HepG2 (cell line): Measurements from ENCODE around the gene SEPTIN3. TPM values are rescaled to one million over a fixed set of nuclear protein-coding genes. Genes with fewer than 3 reads are reported as not detected.

Source experiments
- ATAC-seq: fragments of 200-7000 bp; cut with Tn5 transposase; 3 replicates; pipeline ENCODE4 v1.9.1; 2020; ENCODE audit warnings: mild to moderate bottlenecking, moderate library complexity
- BruUV-seq: library from RNA; stranded (reverse); fragments of 400-500 nt; replicated peaks from 2 replicates; lab custom pipeline; 2021; lab: Mats Ljungman, UMichigan
- CTCF ChIA-PET: fragments of 300-600 bp; formaldehyde crosslinking; extraction: SDS; loops from one replicate; lab custom pipeline; 2021; ENCODE audit warnings: low total read pairs, inconsistent platforms, low intra/inter-chr PET ratio; lab: Yijun Ruan, JAX
- POLR2A ChIA-PET: fragments of 350-600 bp; sonication (Branson Sonifier 250); formaldehyde crosslinking; loops from one replicate; lab custom pipeline; 2020; ENCODE audit warnings: antibody characterized with exemption, inconsistent platforms; lab: Yijun Ruan, JAX
- DNase-seq: peaks from one replicate; pipeline ENCODE4 v3.0.0-alpha.2; 2015; ENCODE audit warnings: low spot score
- FAIRE-seq: peaks from 3 replicates; lab custom pipeline; 2011; peaks lifted over from hg19 to GRCh38; lab: Jason Lieb, UNC
- H2AFZ ChIP-seq: one replicate; pipeline ENCODE4 v1.6.1; 2011; ENCODE audit warnings: low read length, inconsistent platforms
- H3K27ac ChIP-seq: fragments of 300-600 bp; 3 replicates; pipeline ENCODE4 v1.8.0; 2011; ENCODE audit warnings: mixed run types, mild to moderate bottlenecking, mixed read lengths, low read length, inconsistent platforms; ENCODE audit not compliant: insufficient read depth; ENCODE audit errors: extremely low read length
- H3K27me3 ChIP-seq, 2 experiments: fragments of 200-600 bp in 1 of 2; 2 replicates in 1 of 2; 3 replicates in 1 of 2; pipeline versions ENCODE4 v1.6.0 to v1.8.0; 2011; ENCODE audit warnings: low read length in 2 of 2, mild to moderate bottlenecking in 2 of 2, moderate library complexity in 2 of 2, inconsistent platforms in 1 of 2; ENCODE audit not compliant: insufficient read depth in 2 of 2, control insufficient read depth in 1 of 2
- H3K36me3 ChIP-seq, 2 experiments: fragments of 200-600 bp in 1 of 2; replicated peaks in 1 of 2; 2 replicates in 1 of 2; 3 replicates in 1 of 2; pipeline versions ENCODE4 v1.5.1 to v1.8.0; 2011; ENCODE audit warnings: low read length in 2 of 2, inconsistent platforms in 1 of 2; ENCODE audit not compliant: insufficient read depth in 2 of 2, control insufficient read depth in 1 of 2
- H3K4me1 ChIP-seq: 2 replicates; pipeline ENCODE4 v1.5.1; 2012; ENCODE audit warnings: low read length, inconsistent platforms; ENCODE audit not compliant: insufficient read depth
- H3K4me2 ChIP-seq: 2 replicates; pipeline ENCODE4 v1.6.0; 2011; ENCODE audit warnings: low read depth, low read length, inconsistent platforms
- H3K4me3 ChIP-seq, 3 experiments: fragments of 200-600 bp in 1 of 3; sonication (generic), shearing (Covaris generic) in 1 of 3; replicated peaks in 1 of 3; 2 replicates each; pipeline ENCODE4 v1.5.1; 2011 to 2016; ENCODE audit warnings: low read length in 3 of 3, inconsistent platforms in 2 of 3, low read depth in 2 of 3, mild to moderate bottlenecking in 2 of 3, control low read depth in 1 of 3, mixed read lengths in 1 of 3; ENCODE audit not compliant: insufficient read depth in 1 of 3
- H3K79me2 ChIP-seq: one replicate; pipeline ENCODE4 v1.6.1; 2011; ENCODE audit warnings: low read length, inconsistent platforms; ENCODE audit not compliant: insufficient read depth
- H3K9ac ChIP-seq: 2 replicates; pipeline ENCODE4 v1.6.0; 2011; ENCODE audit warnings: mild to moderate bottlenecking, low read depth, low read length, inconsistent platforms; ENCODE audit not compliant: insufficient read depth
- H3K9me3 ChIP-seq: 2 replicates; pipeline ENCODE4 v1.5.1; 2012; ENCODE audit warnings: mild to moderate bottlenecking, low read length
- H4K20me1 ChIP-seq: 2 replicates; pipeline ENCODE4 v1.6.0; 2011; ENCODE audit warnings: inconsistent platforms, mild to moderate bottlenecking, low read length, moderate library complexity; ENCODE audit not compliant: insufficient read depth
- ATF6 ChIP-seq: sonication (generic); formaldehyde crosslinking; conservative IDR thresholded peaks from 2 replicates; pipeline ENCODE4 v1.4.0; 2020; ENCODE audit warnings: missing genetic modification reagents
- BATF2 ChIP-seq: sonication (generic); formaldehyde crosslinking; IDR thresholded peaks from 2 replicates; pipeline ENCODE4 v1.8.0; 2022; ENCODE audit warnings: mild to moderate bottlenecking, missing genetic modification reagents, moderate library complexity
- BHLHE40 ChIP-seq: IDR thresholded peaks from 2 replicates; pipeline ENCODE4 v1.6.1; 2011; ENCODE audit warnings: low read length, improper control_type of control experiment
- FOXJ3 ChIP-seq: sonication (generic); formaldehyde crosslinking; IDR thresholded peaks from 2 replicates; pipeline ENCODE4 v1.4.0; 2020; ENCODE audit warnings: missing genetic modification reagents, mild to moderate bottlenecking, borderline replicate concordance
- MYPOP ChIP-seq: sonication (generic); formaldehyde crosslinking; IDR thresholded peaks from 2 replicates; pipeline ENCODE4 v1.8.1; 2023; ENCODE audit warnings: mild to moderate bottlenecking, moderate library complexity, missing genetic modification reagents
- NR2F1 ChIP-seq, 2 experiments: fragments of 450-650 bp in 1 of 2; formaldehyde crosslinking in 1 of 2; IDR thresholded peaks; 2 replicates each; pipeline versions ENCODE4 v1.5.0 to v1.6.1; 2016 to 2020; ENCODE audit warnings: mild to moderate bottlenecking in 1 of 2, missing compliant biosample characterization in 1 of 2, missing genetic modification reagents in 1 of 2, moderate library complexity in 1 of 2
- RXRA ChIP-seq: sonication (generic); formaldehyde crosslinking; IDR thresholded peaks from 2 replicates; pipeline ENCODE4 v1.5.1; 2020; ENCODE audit warnings: missing genetic modification reagents
- SNAPC2 ChIP-seq: sonication (generic); formaldehyde crosslinking; IDR thresholded peaks from 2 replicates; pipeline ENCODE4 v1.8.1; 2022; ENCODE audit warnings: mild to moderate bottlenecking, missing genetic modification reagents
- YEATS2 ChIP-seq: sonication (generic); formaldehyde crosslinking; IDR thresholded peaks from 2 replicates; pipeline ENCODE4 v1.4.0; 2020; ENCODE audit warnings: missing genetic modification reagents, borderline replicate concordance
- ZFP82 ChIP-seq: sonication (generic); formaldehyde crosslinking; IDR thresholded peaks from 2 replicates; pipeline ENCODE4 v1.5.1; 2020; ENCODE audit warnings: mild to moderate bottlenecking, missing genetic modification reagents, borderline replicate concordance
- ZFX ChIP-seq: sonication (generic); formaldehyde crosslinking; IDR thresholded peaks from 2 replicates; pipeline ENCODE4 v1.4.0; 2020; ENCODE audit warnings: mild to moderate bottlenecking, low read depth, missing genetic modification reagents, moderate library complexity
- ZNF646 ChIP-seq: sonication (generic); formaldehyde crosslinking; IDR thresholded peaks from 2 replicates; pipeline ENCODE4 v1.9.0; 2021; ENCODE audit warnings: mild to moderate bottlenecking, missing genetic modification reagents
- ZNF790 ChIP-seq: sonication (generic); formaldehyde crosslinking; IDR thresholded peaks from 2 replicates; pipeline ENCODE4 v1.8.0; 2022; ENCODE audit warnings: missing genetic modification reagents, mild to moderate bottlenecking, borderline replicate concordance
- WGBS: methylation state at CpG from one replicate; pipeline ENCODE4 v1.1.6; 2017; ENCODE audit warnings: low lambda C conversion rate; 5-methylcytosine and 5-hydroxymethylcytosine counted together
- in situ Hi-C: cut with HindIII; loops from 2 replicates; pipeline ENCODE4 v1.10.0; 2017; ENCODE audit warnings: low pct_unique_long_range_greater_than_20kb; ENCODE audit not compliant: extremely low pct_ligation_motif_present
- intact Hi-C: fragments of 100-400 bp; cut with micrococcal nuclease; formaldehyde crosslinking; loops from one replicate; pipeline ENCODE4 v1.10.0; 2022; ENCODE audit not compliant: unreplicated experiment
- polyA plus RNA-seq, 8 experiments: library from polyadenylated mRNA; depleted of rRNA in 3 of 8; stranded (reverse) in 7 of 8; unstranded in 1 of 8; fragments of >200 nt; fragmentation: Illumina TruSeq in 4 of 8; extraction: Trizol in 4 of 8; gene quantifications; 2 replicates each; pipeline versions ENCODE4 v1.2.1 to v1.2.3, GENCODE V29; 2011 to 2016; ENCODE audit warnings: low read depth in 4 of 8, missing spikeins in 1 of 8, mixed read lengths in 1 of 8; ENCODE audit not compliant: insufficient read depth in 1 of 8
- total RNA-seq, 5 experiments: library from RNA; depleted of rRNA; stranded (reverse); fragments of >200 nt; fragmentation: Illumina TruSeq; extraction: Trizol; gene quantifications; 2 replicates each; pipeline ENCODE4 v1.2.3, GENCODE V29; 2016; ENCODE audit warnings: low read depth in 1 of 5

SEPTIN3 gene
- total and polyA plus RNA-seq, 2 of the 13 experiments (the other 11 are each of a cell fraction or from before 2014, with no cell fraction given), result 0.04 TPM; not detected in 1

GRCh38 chr22:41979423-41980250 lies 10.4 kb downstream of the SEPTIN3 start:
- Histone ChIP-seq H3K4me2 (no peak overlapping the region), H3K36me3 (no peaks in the 10 kb centered on the region), H3K9ac (no peak overlapping the region), H3K4me1 (0 out of 2 replicates have a peak, but pooled peaks cover 5% of the 10 kb centered on the region), H2AFZ (no peak overlapping the region), H3K27ac (no peak overlapping the region), H3K27me3 (peaks cover 5 to 59% of the 10 kb centered on the region in 2 experiments), H3K79me2 (no peaks in the 10 kb centered on the region), H4K20me1 (no peaks in the 10 kb centered on the region), H3K4me3 (no peak overlapping the region), H3K9me3 (no peaks in the 10 kb centered on the region)
- ChIA-PET POLR2A (no interaction called here), CTCF (no interaction called here)
- DNase-seq (no peak), FAIRE-seq (no peak), ATAC-seq (no peak)
- in situ Hi-C loops (no loop called here), intact Hi-C loops (no loop called here)
- no TSS peak for BruUV-seq
- 19% methylated on average over 9 of the region's 9 CpGs for WGBS
- TF ChIP-seq BHLHE40 (no peak), ZNF646 (CRISPR knock-in tag) (no peak), ZNF790 (no peak), ATF6 (CRISPR knock-in tag) (no peak), NR2F1 (CRISPR knock-in tag; IDR thresholded peaks at IDR 0.05) (no peak), ZFP82 (no peak), RXRA (CRISPR knock-in tag) (no peak), FOXJ3 (CRISPR knock-in tag) (no peak), MYPOP (CRISPR knock-in tag) (no peak), BATF2 (CRISPR knock-in tag) (no peak), SNAPC2 (CRISPR knock-in tag) (no peak), ZFX (CRISPR knock-in tag) (no peak), YEATS2 (CRISPR knock-in tag) (no peak)
